Endometrial microvascular endothelial cells (primary cell): ENCODE measurements around the gene RELA. TPM values are rescaled to one million over a fixed set of nuclear protein-coding genes. Genes with fewer than 3 reads are reported as not detected.

Experiments
- in situ Hi-C: cut with HindIII; loops from 2 replicates; pipeline ENCODE4 v1.10.0; 2017; ENCODE audit warnings: low sequenced_read_pairs, low pct_unique_long_range_greater_than_20kb; ENCODE audit errors: inconsistent ontology term
- total RNA-seq: library from RNA; depleted of rRNA; stranded (reverse); fragments of >200 nt; gene quantifications from one replicate; pipeline ENCODE4 v1.2.3, GENCODE V29; 2015; ENCODE audit errors: inconsistent ontology term

The RELA gene
- total RNA-seq, 1 donor from 2014 or later = 69.7 TPM

GRCh38 chr11:65619281-65619928 is 43.3 kb downstream of the RELA start:
- in situ Hi-C loops = no loop called here

- in situ Hi-C loops = no loop called here
Observed at GRCh38 chr11:65618763-65619162, 44.0 kb downstream of the RELA start.

- in situ Hi-C loops = no loop called here
Observed at GRCh38 chr11:65617990-65618751, 44.5 kb downstream of the RELA start.

- in situ Hi-C loops = no loop called here
Observed at GRCh38 chr11:65617136-65617850, 45.4 kb downstream of the RELA start.

GRCh38 chr11:65616575-65617001 is 46.1 kb downstream of the RELA start:
- in situ Hi-C loops = no loop called here

GRCh38 chr11:65615950-65616574 is 46.7 kb downstream of the RELA start:
- in situ Hi-C loops = no loop called here

- in situ Hi-C loops = no loop called here
Observed at GRCh38 chr11:65615229-65615949, 47.3 kb downstream of the RELA start, which contains the start of gene PCNX3. Gene PCNX3 (plus strand): TSS chr11:65615776. CDS start chr11:65616312, 536 bp downstream.

GRCh38 chr11:65613091-65613928 is 49.4 kb downstream of the RELA start:
- in situ Hi-C loops = no loop called here

GRCh38 chr11:65612691-65613090 is 50.0 kb downstream of the RELA start:
- in situ Hi-C loops = no loop called here

- in situ Hi-C loops = no loop called here
Observed at GRCh38 chr11:65611758-65612603, 50.7 kb downstream of the RELA start.

- in situ Hi-C loops = no loop called here
Observed at GRCh38 chr11:65611028-65611757, 51.5 kb downstream of the RELA start.

- in situ Hi-C loops = no loop called here
Observed at GRCh38 chr11:65610404-65610803, 52.3 kb downstream of the RELA start.

- in situ Hi-C loops = no loop called here
Observed at GRCh38 chr11:65609665-65610064, 53.1 kb downstream of the RELA start.

GRCh38 chr11:65609229-65609628 is 53.5 kb downstream of the RELA start:
- in situ Hi-C loops = no loop called here

- in situ Hi-C loops = no loop called here
Observed at GRCh38 chr11:65607614-65608426, 54.9 kb downstream of the RELA start.
